ENCODE measurements around the gene ARHGDIB.

DNA sequence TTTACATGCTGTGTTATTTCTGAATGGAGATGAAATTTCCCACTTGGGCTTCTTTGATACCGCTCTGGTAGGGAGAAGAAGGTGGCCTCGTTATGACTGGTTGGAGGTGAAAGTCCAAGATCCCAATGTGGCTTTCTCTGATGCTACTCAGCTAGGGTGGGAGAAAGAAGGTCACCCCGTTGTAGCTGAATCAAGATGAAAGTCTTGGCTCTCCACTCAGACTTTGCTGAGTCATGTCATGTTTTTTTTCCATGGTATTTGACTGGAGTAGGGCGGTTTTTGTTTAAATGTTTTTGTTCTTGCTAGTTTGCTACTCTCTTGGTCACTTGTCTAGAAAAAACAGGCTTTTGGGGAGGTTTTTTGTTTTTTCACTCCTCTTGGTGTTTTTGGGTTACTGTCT lies 9.1 kb upstream of the ARHGDIB start:
- TF ChIP-seq POLR2AphosphoS5 (IDR thresholded peaks at IDR 0.05) (no peak), POLR2A (IDR thresholded peaks at IDR 0.05) (no peak), EP300 (IDR thresholded peaks at IDR 0.05; ENCODE audit: low read depth) (no peak)
- TF ChIP-seq, protein P1, sequence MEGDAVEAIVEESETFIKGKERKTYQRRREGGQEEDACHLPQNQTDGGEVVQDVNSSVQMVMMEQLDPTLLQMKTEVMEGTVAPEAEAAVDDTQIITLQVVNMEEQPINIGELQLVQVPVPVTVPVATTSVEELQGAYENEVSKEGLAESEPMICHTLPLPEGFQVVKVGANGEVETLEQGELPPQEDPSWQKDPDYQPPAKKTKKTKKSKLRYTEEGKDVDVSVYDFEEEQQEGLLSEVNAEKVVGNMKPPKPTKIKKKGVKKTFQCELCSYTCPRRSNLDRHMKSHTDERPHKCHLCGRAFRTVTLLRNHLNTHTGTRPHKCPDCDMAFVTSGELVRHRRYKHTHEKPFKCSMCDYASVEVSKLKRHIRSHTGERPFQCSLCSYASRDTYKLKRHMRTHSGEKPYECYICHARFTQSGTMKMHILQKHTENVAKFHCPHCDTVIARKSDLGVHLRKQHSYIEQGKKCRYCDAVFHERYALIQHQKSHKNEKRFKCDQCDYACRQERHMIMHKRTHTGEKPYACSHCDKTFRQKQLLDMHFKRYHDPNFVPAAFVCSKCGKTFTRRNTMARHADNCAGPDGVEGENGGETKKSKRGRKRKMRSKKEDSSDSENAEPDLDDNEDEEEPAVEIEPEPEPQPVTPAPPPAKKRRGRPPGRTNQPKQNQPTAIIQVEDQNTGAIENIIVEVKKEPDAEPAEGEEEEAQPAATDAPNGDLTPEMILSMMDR (IDR thresholded peaks at IDR 0.05), result no peak

All from transverse colon (tissue), 4 donors.